ENCODE results near the gene PDGFRA.

DNA sequence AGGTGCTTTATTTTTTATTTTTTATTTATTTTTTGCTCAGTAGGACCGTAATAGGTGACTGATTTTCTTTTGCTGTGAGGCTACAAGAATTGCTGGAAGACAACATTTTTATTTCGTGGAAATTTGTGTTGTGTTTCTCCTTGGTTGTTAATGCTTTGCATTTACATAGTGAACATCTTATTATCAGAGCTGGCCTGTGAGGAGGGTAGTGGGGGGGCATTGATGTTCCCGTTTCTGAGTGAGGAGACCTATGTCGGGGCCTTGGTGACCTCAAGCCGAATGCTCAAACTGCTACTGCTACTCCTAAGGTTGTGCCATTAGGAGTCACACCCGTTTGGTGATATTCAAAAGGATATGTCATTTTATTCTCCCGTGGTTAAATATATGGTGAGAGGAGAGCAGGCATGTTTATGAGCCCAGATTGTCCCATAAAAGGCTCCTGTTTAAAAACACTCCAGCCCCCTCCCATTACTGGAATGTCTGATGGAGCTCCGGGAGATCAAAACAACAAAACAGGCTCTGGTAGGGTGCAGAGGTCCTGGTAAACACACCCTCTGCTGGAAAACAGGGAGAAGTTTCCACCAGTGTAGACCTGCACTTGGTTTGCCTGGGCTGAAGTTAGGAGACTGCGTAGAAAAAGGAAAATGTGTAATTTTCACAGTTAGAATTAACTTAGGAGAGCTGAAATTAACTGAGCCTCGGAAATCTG, 5.6 kb downstream of the PDGFRA start:
- TF ChIP-seq KLF10 (tag by site-specific recombination; IDR thresholded peaks at IDR 0.05) (no peak), ZNF501 (tag by site-specific recombination; IDR thresholded peaks at IDR 0.05) (no peak)

Measured in HEK293 (cell line).